Measurements from ENCODE around the gene INHBE. TPM values are rescaled to one million over a fixed set of nuclear protein-coding genes. Genes with fewer than 3 reads are reported as not detected.

Gene INHBE
- total and polyA plus RNA-seq, 7 experiments from 2014 or later: 0.12 TPM; not detected in 6

- DNase-seq (peak in 3 of 9 donors; percentile 8 to 45 (median 43)), ATAC-seq (no peak)
- no peaks in the 10 kb centered on the region for H3K36me3 ChIP-seq (ENCODE audit: control insufficient read depth in 2 of 3, insufficient read depth in 3 of 3, low read length in 3 of 3)
- no peaks in the 10 kb centered on the region for H3K36me3 Mint-ChIP-seq
- peaks cover 33 to 50% (median 42%) of the 10 kb centered on the region in 7 donors for H3K4me1 Mint-ChIP-seq
- no peaks in the 10 kb centered on the region for H3K9me3 ChIP-seq (ENCODE audit: control insufficient read depth in 2 of 3, low read length in 3 of 3)
- H3K27me3 Mint-ChIP-seq: peaks cover 0 to 22% (median 8%) of the 10 kb centered on the region in 5 donors
- peak overlapping the region; percentile 78 to 93 (median 88) for H3K4me3 Mint-ChIP-seq
- peak overlapping the region in 7 of 9 donors; percentile 5 to 88 (median 60) for H3K27ac Mint-ChIP-seq
- intact Hi-C loops (cut with micrococcal nuclease): no loop called here
- H3K9me3 Mint-ChIP-seq: peaks cover 0 to 2% (median 0%) of the 10 kb centered on the region in 11 donors
- peaks cover 21 to 30% of the 10 kb centered on the region in 2 donors for H3K4me1 ChIP-seq (ENCODE audit: control insufficient read depth in 2 of 2, insufficient read depth in 2 of 2, low read length in 2 of 2)
- no peaks in the 10 kb centered on the region for H3K27me3 ChIP-seq (ENCODE audit: control insufficient read depth in 2 of 2, insufficient read depth in 2 of 2, low read length in 2 of 2)
- ChIA-PET CTCF (interaction anchor here (0.6 to 6.5 kb wide), 5 partner anchors 8 to 1584 kb away, joined by 3 to 101 read pairs (median 4); partner anchors contain the start of genes ARHGAP9 and R3HDM2), POLR2A (interaction anchor here (0.6 to 6.9 kb wide), 7 partner anchors 10 to 381 kb away, joined by 3 to 81 read pairs (median 4); partner anchors contain the start of genes ARHGAP9 and DDIT3)
- H3K27ac ChIP-seq (ENCODE audit: low read depth, low read length): no peak overlapping the region
- H3K4me3 ChIP-seq (ENCODE audit: low read length): peak overlapping the region; percentile 56
These were observed 6.3 kb downstream of the INHBE start for GRCh38 chr12:57461276-57461916.

- H3K27ac ChIP-seq (ENCODE audit: low read depth, low read length): no peak overlapping the region
- intact Hi-C loops (cut with micrococcal nuclease): loop anchor here (1.0 to 2.0 kb wide), 6 partner anchors 16 to 249 kb away; partner anchors contain the start of gene NXPH4 (in 1 of the 2)
- peak in 4 of 9 donors; percentile 10 to 37 (median 24) for DNase-seq
- H3K9me3 ChIP-seq (ENCODE audit: control insufficient read depth in 2 of 3, low read length in 3 of 3): no peaks in the 10 kb centered on the region
- peaks cover 0 to 1% (median 0%) of the 10 kb centered on the region in 5 donors for H3K36me3 Mint-ChIP-seq
- H3K27me3 ChIP-seq (ENCODE audit: control insufficient read depth in 2 of 2, insufficient read depth in 2 of 2, low read length in 2 of 2): no peaks in the 10 kb centered on the region
- H3K4me3 ChIP-seq (ENCODE audit: low read length): peak overlapping the region; percentile 56
- H3K4me1 ChIP-seq (ENCODE audit: control insufficient read depth in 2 of 2, insufficient read depth in 2 of 2, low read length in 2 of 2): peaks cover 21 to 30% of the 10 kb centered on the region in 2 donors
- H3K27me3 Mint-ChIP-seq: peaks cover 0 to 22% (median 8%) of the 10 kb centered on the region in 5 donors
- H3K9me3 Mint-ChIP-seq: peaks cover 0 to 2% (median 0%) of the 10 kb centered on the region in 11 donors
- CTCF ChIA-PET: interaction anchor here (0.5 to 6.5 kb wide), 8 partner anchors 9 to 1585 kb away, joined by 3 to 101 read pairs (median 3); partner anchors contain the start of genes ARHGAP9 and AVIL
- peak overlapping the region in 7 of 9 donors; percentile 56 to 88 (median 67) for H3K27ac Mint-ChIP-seq
- no peak for ATAC-seq
- peaks cover 0 to under 1% (median 0%) of the 10 kb centered on the region in 3 experiments for H3K36me3 ChIP-seq (ENCODE audit: control insufficient read depth in 2 of 3, insufficient read depth in 3 of 3, low read length in 3 of 3)
- H3K4me1 Mint-ChIP-seq: peaks cover 32 to 51% (median 42%) of the 10 kb centered on the region in 7 donors
- POLR2A ChIA-PET: interaction anchor here (1.3 to 6.9 kb wide), 5 partner anchors 10 to 62 kb away, joined by 4 to 81 read pairs (median 6); partner anchors contain the start of genes ARHGAP9 and DDIT3
- peak overlapping the region; percentile 78 to 93 (median 88) for H3K4me3 Mint-ChIP-seq
These were observed 6.8 kb downstream of the INHBE start for GRCh38 chr12:57461917-57462250.

GRCh38 chr12:57462251-57462911 lies 7.3 kb downstream of the INHBE start:
- Histone ChIP-seq H3K27me3 (ENCODE audit: control insufficient read depth in 2 of 2, insufficient read depth in 2 of 2, low read length in 2 of 2) (no peaks in the 10 kb centered on the region), H3K4me3 (ENCODE audit: low read length) (peak overlapping the region; percentile 56), H3K4me1 (ENCODE audit: control insufficient read depth in 2 of 2, insufficient read depth in 2 of 2, low read length in 2 of 2) (peaks cover 21 to 30% of the 10 kb centered on the region in 2 donors), H3K27ac (ENCODE audit: low read depth, low read length) (no peak overlapping the region), H3K36me3 (ENCODE audit: control insufficient read depth in 2 of 3, insufficient read depth in 3 of 3, low read length in 3 of 3) (peaks cover 0 to 5% (median 0%) of the 10 kb centered on the region in 3 experiments), H3K9me3 (ENCODE audit: control insufficient read depth in 2 of 3, low read length in 3 of 3) (no peaks in the 10 kb centered on the region)
- Mint-ChIP-seq H3K36me3 (peaks cover 0 to 6% (median 4%) of the 10 kb centered on the region in 5 donors), H3K9me3 (peaks cover 0 to 2% (median 0%) of the 10 kb centered on the region in 11 donors), H3K27ac (peak overlapping the region; percentile 56 to 91 (median 70)), H3K27me3 (peaks cover 0 to 22% (median 8%) of the 10 kb centered on the region in 5 donors), H3K4me3 (peak overlapping the region; percentile 78 to 93 (median 88)), H3K4me1 (peaks cover 35 to 55% (median 42%) of the 10 kb centered on the region in 7 donors)
- POLR2A ChIA-PET: interaction anchor here (0.9 to 6.9 kb wide), 9 partner anchors 9 to 61 kb away, joined by 3 to 81 read pairs (median 5); partner anchors contain the start of genes ARHGAP9 and DDIT3
- peak; percentile 84 for ATAC-seq
- CTCF ChIA-PET: interaction anchor here (0.5 to 6.5 kb wide), 8 partner anchors 10 to 1585 kb away, joined by 3 to 101 read pairs (median 3); partner anchors contain the start of genes ARHGAP9 and AVIL
- intact Hi-C loops (cut with micrococcal nuclease): loop anchor here (1.0 to 2.0 kb wide), 6 partner anchors 16 to 250 kb away; partner anchors contain the start of gene NXPH4 (in 1 of the 2)
- peak; percentile 75 to 92 (median 86) for DNase-seq

- CTCF ChIA-PET: interaction anchor here (0.6 to 6.5 kb wide), 6 partner anchors 10 to 345 kb away, joined by 3 to 101 read pairs (median 3); partner anchors contain the start of gene ARHGAP9
- intact Hi-C loops (cut with micrococcal nuclease): loop anchor here (1.0 to 2.0 kb wide), 6 partner anchors 15 to 250 kb away; partner anchors contain the start of gene NXPH4 (in 1 of the 2)
- H3K4me3 ChIP-seq (ENCODE audit: low read length): no peak overlapping the region
- H3K36me3 ChIP-seq (ENCODE audit: control insufficient read depth in 2 of 3, insufficient read depth in 3 of 3, low read length in 3 of 3): peaks cover 0 to 9% (median 0%) of the 10 kb centered on the region in 3 experiments
- Mint-ChIP-seq H3K27ac (peak overlapping the region; percentile 47 to 91 (median 70)), H3K27me3 (peaks cover 0 to 22% (median 8%) of the 10 kb centered on the region in 5 donors), H3K9me3 (peaks cover 0 to 2% (median 0%) of the 10 kb centered on the region in 11 donors), H3K36me3 (peaks cover 4 to 11% (median 8%) of the 10 kb centered on the region in 5 donors), H3K4me1 (peaks cover 38 to 58% (median 42%) of the 10 kb centered on the region in 7 donors), H3K4me3 (peak overlapping the region; percentile 78 to 91 (median 88))
- ATAC-seq: no peak
- H3K27me3 ChIP-seq (ENCODE audit: control insufficient read depth in 2 of 2, insufficient read depth in 2 of 2, low read length in 2 of 2): no peaks in the 10 kb centered on the region
- H3K4me1 ChIP-seq (ENCODE audit: control insufficient read depth in 2 of 2, insufficient read depth in 2 of 2, low read length in 2 of 2): peaks cover 21 to 30% of the 10 kb centered on the region in 2 donors
- DNase-seq: no peak
- no peaks in the 10 kb centered on the region for H3K9me3 ChIP-seq (ENCODE audit: control insufficient read depth in 2 of 3, low read length in 3 of 3)
- POLR2A ChIA-PET: interaction anchor here (0.9 to 6.9 kb wide), 8 partner anchors 9 to 61 kb away, joined by 3 to 81 read pairs (median 4); partner anchors contain the start of gene ARHGAP9
- no peak overlapping the region for H3K27ac ChIP-seq (ENCODE audit: low read depth, low read length)
These were observed 7.8 kb downstream of the INHBE start for GRCh38 chr12:57462912-57463253.

DNA sequence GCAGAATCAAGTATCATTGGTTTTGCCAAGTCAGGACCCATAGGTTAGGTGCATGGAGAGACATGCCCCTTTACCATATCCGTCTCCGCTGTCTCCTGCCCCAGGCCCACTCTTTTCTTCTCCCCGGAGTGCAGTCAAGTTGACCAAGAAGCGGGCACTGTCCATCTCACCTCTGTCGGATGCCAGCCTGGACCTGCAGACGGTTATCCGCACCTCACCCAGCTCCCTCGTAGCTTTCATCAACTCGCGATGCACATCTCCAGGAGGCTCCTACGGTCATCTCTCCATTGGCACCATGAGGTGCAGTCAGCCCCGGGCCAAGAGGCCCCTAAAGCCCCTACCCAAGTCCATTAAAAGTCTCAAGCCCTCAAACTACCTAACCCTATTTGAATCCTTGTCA lies 9.5 kb downstream of the INHBE start:
- peak overlapping the region in 4 of 9 donors; percentile 14 to 52 (median 26) for H3K27ac Mint-ChIP-seq
- H3K4me3 ChIP-seq (ENCODE audit: low read length): no peak overlapping the region
- ATAC-seq: no peak
- H3K36me3 Mint-ChIP-seq: peaks cover 11 to 21% (median 15%) of the 10 kb centered on the region in 5 donors
- peaks cover 0 to 21% (median 8%) of the 10 kb centered on the region in 5 donors for H3K27me3 Mint-ChIP-seq
- no peaks in the 10 kb centered on the region for H3K27me3 ChIP-seq (ENCODE audit: control insufficient read depth in 2 of 2, insufficient read depth in 2 of 2, low read length in 2 of 2)
- no peak for DNase-seq
- no peak overlapping the region for H3K27ac ChIP-seq (ENCODE audit: low read depth, low read length)
- H3K9me3 ChIP-seq (ENCODE audit: control insufficient read depth in 2 of 3, low read length in 3 of 3): no peaks in the 10 kb centered on the region
- intact Hi-C loops (cut with micrococcal nuclease): no loop called here
- peak overlapping the region in 3 of 10 donors; percentile 2 to 24 (median 5) for H3K4me3 Mint-ChIP-seq
- ChIA-PET POLR2A (interaction anchor here (0.7 to 6.9 kb wide), 2 partner anchors 9 to 14 kb away, joined by 3 to 81 read pairs; partner anchors contain the start of gene ARHGAP9), CTCF (interaction anchor here (0.6 to 2.5 kb wide), 3 partner anchors 12 to 104 kb away, joined by 3 to 10 read pairs (median 4); no protein-coding TSS in a partner anchor)
- peaks cover 21 to 25% of the 10 kb centered on the region in 2 donors for H3K4me1 ChIP-seq (ENCODE audit: control insufficient read depth in 2 of 2, insufficient read depth in 2 of 2, low read length in 2 of 2)
- peaks cover 0 to 24% (median 0%) of the 10 kb centered on the region in 3 experiments for H3K36me3 ChIP-seq (ENCODE audit: control insufficient read depth in 2 of 3, insufficient read depth in 3 of 3, low read length in 3 of 3)
- H3K9me3 Mint-ChIP-seq: no peaks in the 10 kb centered on the region
- peaks cover 31 to 51% (median 39%) of the 10 kb centered on the region in 7 donors for H3K4me1 Mint-ChIP-seq
